HG03039 (cell line): ENCODE results near the gene COX7B2.

Experiments used
- ATAC-seq: cut with Tn5 transposase; IDR thresholded peaks from one replicate; pipeline ENCODE4 v1.9.1; 2021; ENCODE audit warnings: mild to moderate bottlenecking, moderate library complexity; ENCODE audit not compliant: unreplicated experiment

COX7B2 gene

GRCh38 chr4:46909078-46909477 lies at the start of gene COX7B2:
Gene COX7B2 (minus strand): TSS chr4:46909245. CDS start chr4:46735192, 174,053 bp downstream.
- ATAC-seq: no peak

GRCh38 chr4:46956451-46956850 lies 47.4 kb upstream of the COX7B2 start:
- no peak for ATAC-seq

GRCh38 chr4:46955601-46956000 lies 46.6 kb upstream of the COX7B2 start:
- no peak for ATAC-seq

GRCh38 chr4:46954643-46955042 lies 45.6 kb upstream of the COX7B2 start:
- no peak for ATAC-seq

- ATAC-seq: no peak
Observed at GRCh38 chr4:46953564-46953963, 44.5 kb upstream of the COX7B2 start.

GRCh38 chr4:46952451-46952850 lies 43.4 kb upstream of the COX7B2 start:
- no peak for ATAC-seq

GRCh38 chr4:46950826-46951225 lies 41.8 kb upstream of the COX7B2 start:
- no peak for ATAC-seq

GRCh38 chr4:46949822-46950221 lies 40.8 kb upstream of the COX7B2 start:
- no peak for ATAC-seq

GRCh38 chr4:46947541-46947940 lies 38.5 kb upstream of the COX7B2 start:
- no peak for ATAC-seq

- no peak for ATAC-seq
Observed at GRCh38 chr4:46946919-46947536, 38.0 kb upstream of the COX7B2 start.

GRCh38 chr4:46945062-46945461 lies 36.0 kb upstream of the COX7B2 start:
- no peak for ATAC-seq

GRCh38 chr4:46944345-46944744 lies 35.3 kb upstream of the COX7B2 start:
- no peak for ATAC-seq

GRCh38 chr4:46937493-46937892 lies 28.4 kb upstream of the COX7B2 start:
- no peak for ATAC-seq

GRCh38 chr4:46934726-46935125 lies 25.7 kb upstream of the COX7B2 start:
- no peak for ATAC-seq

GRCh38 chr4:46933686-46934085 lies 24.6 kb upstream of the COX7B2 start:
- no peak for ATAC-seq

GRCh38 chr4:46931981-46932380 lies 22.9 kb upstream of the COX7B2 start:
- ATAC-seq: peak; percentile 78

GRCh38 chr4:46930891-46931290 lies 21.8 kb upstream of the COX7B2 start:
- ATAC-seq: no peak

- no peak for ATAC-seq
Observed at GRCh38 chr4:46927201-46927600, 18.2 kb upstream of the COX7B2 start.

- no peak for ATAC-seq
Observed at GRCh38 chr4:46924789-46925529, 15.9 kb upstream of the COX7B2 start.

- ATAC-seq: no peak
Observed at GRCh38 chr4:46922205-46922604, 13.2 kb upstream of the COX7B2 start.

GRCh38 chr4:46908148-46908547 lies 897 bp downstream of the COX7B2 start:
- no peak for ATAC-seq

GRCh38 chr4:46900082-46900481 lies 9.0 kb downstream of the COX7B2 start:
- no peak for ATAC-seq

- ATAC-seq: no peak
Observed at GRCh38 chr4:46894826-46895225, 14.2 kb downstream of the COX7B2 start.
